Fibroblast of lung (primary cell): ENCODE data around the gene MDM1. TPM values are rescaled to one million over a fixed set of nuclear protein-coding genes. Genes with fewer than 3 reads are reported as not detected.

ENCODE experiments used
- DNase-seq, 2 donors: peaks; one replicate each; pipeline versions ENCODE4 v3.0.0 to v3.0.0-alpha.2; 2010; ENCODE audit warnings: low read depth in 2 of 2
- H2AFZ ChIP-seq: 2 replicates; pipeline ENCODE4 v1.5.1; 2012; ENCODE audit warnings: low read length, control low read depth, inconsistent platforms
- H3K27ac ChIP-seq: 2 replicates; pipeline ENCODE4 v1.5.1; 2011; ENCODE audit warnings: low read length, control low read depth; ENCODE audit not compliant: insufficient read depth
- H3K27me3 ChIP-seq: 2 replicates; pipeline ENCODE4 v1.5.1; 2011; ENCODE audit warnings: mild to moderate bottlenecking, low read length; ENCODE audit not compliant: control insufficient read depth, insufficient read depth
- H3K36me3 ChIP-seq: 2 replicates; pipeline ENCODE4 v1.5.1; 2011; ENCODE audit warnings: low read length; ENCODE audit not compliant: control insufficient read depth, insufficient read depth
- H3K4me1 ChIP-seq: 2 replicates; pipeline ENCODE4 v1.5.1; 2011; ENCODE audit warnings: low read length; ENCODE audit not compliant: control insufficient read depth, insufficient read depth; ENCODE audit errors: extremely low read depth
- H3K4me2 ChIP-seq: 2 replicates; pipeline ENCODE4 v1.5.1; 2011; ENCODE audit warnings: low read length, control low read depth; ENCODE audit not compliant: insufficient read depth; ENCODE audit errors: extremely low read depth
- H3K4me3 ChIP-seq, 4 experiments: fragments of 200-600 bp in 1 of 4; sonication (generic) in 1 of 4; replicated peaks in 1 of 4; 2 replicates each; pipeline ENCODE4 v1.5.1; 2011 to 2016; ENCODE audit warnings: low read length in 4 of 4, low read depth in 3 of 4, mild to moderate bottlenecking in 3 of 4, control low read depth in 2 of 4, inconsistent platforms in 1 of 4, mixed read lengths in 1 of 4; ENCODE audit not compliant: insufficient read depth in 1 of 4; ENCODE audit errors: control extremely low read depth in 1 of 4
- H3K79me2 ChIP-seq: 2 replicates; pipeline ENCODE4 v1.5.1; 2012; ENCODE audit warnings: mild to moderate bottlenecking, low read length, inconsistent platforms; ENCODE audit not compliant: control insufficient read depth, insufficient read depth
- H3K9ac ChIP-seq: 2 replicates; pipeline ENCODE4 v1.5.1; 2011; ENCODE audit warnings: mild to moderate bottlenecking, low read length, control low read depth; ENCODE audit not compliant: insufficient read depth
- H3K9me3 ChIP-seq: 2 replicates; pipeline ENCODE4 v1.5.1; 2012; ENCODE audit warnings: low read depth, low read length; ENCODE audit not compliant: control insufficient read depth, insufficient read depth
- H4K20me1 ChIP-seq: 2 replicates; pipeline ENCODE4 v1.5.1; 2011; ENCODE audit warnings: low read length; ENCODE audit not compliant: control insufficient read depth, insufficient read depth; ENCODE audit errors: extremely low read depth
- CTCF ChIP-seq, 2 donors: IDR thresholded peaks in 1 of 2; conservative IDR thresholded peaks in 1 of 2; 1 replicate in 1 of 2; 2 replicates in 1 of 2; pipeline ENCODE4 v1.5.1; 2011 to 2012; ENCODE audit warnings: low read length in 2 of 2, control low read depth in 1 of 2, inconsistent platforms in 1 of 2, low read depth in 1 of 2, mild to moderate bottlenecking in 1 of 2
- EZH2 ChIP-seq: IDR thresholded peaks from 2 replicates; pipeline ENCODE4 v1.5.1; 2012; ENCODE audit warnings: low read length, control low read depth, mild to moderate bottlenecking; ENCODE audit errors: missing control alignments
- polyA plus RNA-seq, 2 donors: library from polyadenylated mRNA; depleted of rRNA in 1 of 2; stranded (reverse) in 1 of 2; unstranded in 1 of 2; fragments of >200 nt; gene quantifications; 2 replicates each; pipeline ENCODE4 v1.2.1, GENCODE V29; 2011 to 2012; ENCODE audit warnings: missing spikeins in 1 of 2
- total RNA-seq: library from RNA; depleted of rRNA; stranded (reverse); fragments of >200 nt; gene quantifications from 2 replicates; pipeline ENCODE4 v1.2.1, GENCODE V29; 2014

The MDM1 gene
- total and polyA plus RNA-seq, 2 donors (not counting 1 experiment from before 2014, with no cell fraction given) = 7.4 to 12.4 TPM

DNA sequence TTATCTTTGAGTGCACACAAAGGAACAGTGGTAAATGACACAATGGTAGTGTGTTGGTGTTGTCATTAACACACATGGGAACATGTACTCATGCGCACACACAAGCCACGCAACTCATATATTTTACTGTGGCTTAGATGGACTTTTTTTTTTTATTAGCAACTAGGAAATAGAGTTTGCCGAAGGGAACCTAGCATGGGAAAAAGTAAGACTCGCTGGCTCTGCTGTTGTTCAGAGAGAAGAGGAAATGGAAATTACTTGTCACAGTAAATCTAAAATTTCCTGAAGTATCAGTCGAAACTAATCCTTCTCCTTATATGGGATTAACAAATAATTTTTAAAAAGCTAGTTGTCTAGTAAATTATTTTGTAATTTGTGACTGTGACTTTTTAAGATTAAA lies 45.1 kb downstream of the MDM1 start:
- Histone ChIP-seq H3K27me3 (no peaks in the 10 kb centered on the region), H3K4me3 (no peak overlapping the region), H4K20me1 (no peaks in the 10 kb centered on the region), H2AFZ (no peak overlapping the region), H3K36me3 (no peaks in the 10 kb centered on the region), H3K27ac (no peak overlapping the region), H3K4me2 (no peak overlapping the region), H3K4me1 (no peaks in the 10 kb centered on the region), H3K9me3 (no peaks in the 10 kb centered on the region), H3K79me2 (no peaks in the 10 kb centered on the region), H3K9ac (no peak overlapping the region)
- no peak for DNase-seq
- TF ChIP-seq EZH2 (no peak), CTCF (conservative IDR thresholded peaks at IDR 0.05 in 1 of 2, IDR thresholded peaks at IDR 0.05 in 1 of 2; ENCODE audit: low read depth in 1 of 2, low read length in 2 of 2) (no peak)

- Histone ChIP-seq H3K9me3 (no peaks in the 10 kb centered on the region), H3K36me3 (no peaks in the 10 kb centered on the region), H3K79me2 (no peaks in the 10 kb centered on the region), H3K27me3 (no peaks in the 10 kb centered on the region), H3K4me2 (no peak overlapping the region), H3K27ac (no peak overlapping the region), H2AFZ (no peak overlapping the region), H3K4me1 (no peaks in the 10 kb centered on the region), H3K9ac (no peak overlapping the region), H3K4me3 (no peak overlapping the region), H4K20me1 (no peaks in the 10 kb centered on the region)
- no peak for DNase-seq
- no peak for TF ChIP-seq CTCF (conservative IDR thresholded peaks at IDR 0.05 in 1 of 2, IDR thresholded peaks at IDR 0.05 in 1 of 2; ENCODE audit: low read depth in 1 of 2, low read length in 2 of 2)
- no peak for TF ChIP-seq EZH2
Observed at GRCh38 chr12:68286396-68286795, 45.8 kb downstream of the MDM1 start.

GRCh38 chr12:68285541-68285940 lies 46.6 kb downstream of the MDM1 start:
- Histone ChIP-seq H3K4me1 (no peaks in the 10 kb centered on the region), H2AFZ (no peak overlapping the region)

More at GRCh38 chr12:68285541-68285940, 46.6 kb downstream of the MDM1 start:
- Histone ChIP-seq H3K9ac (no peak overlapping the region), H3K4me3 (no peak overlapping the region), H3K36me3 (no peaks in the 10 kb centered on the region), H3K9me3 (no peaks in the 10 kb centered on the region), H3K4me2 (no peak overlapping the region), H4K20me1 (no peaks in the 10 kb centered on the region), H3K79me2 (no peaks in the 10 kb centered on the region), H3K27ac (no peak overlapping the region), H3K27me3 (no peaks in the 10 kb centered on the region)
- DNase-seq = no peak
- TF ChIP-seq CTCF (conservative IDR thresholded peaks at IDR 0.05 in 1 of 2, IDR thresholded peaks at IDR 0.05 in 1 of 2; ENCODE audit: low read depth in 1 of 2, low read length in 2 of 2) (no peak), EZH2 (no peak)
